HG03565 (cell line): ENCODE results near the gene TRIM44.
"Not testable (repeated sequence)": the region's sequence is repeated elsewhere in the genome, so short reads cannot be mapped to it uniquely, and the experiment has no call there.

ENCODE experiments used
- ATAC-seq: cut with Tn5 transposase; IDR thresholded peaks from one replicate; pipeline ENCODE4 v1.9.1; 2021; ENCODE audit warnings: mild to moderate bottlenecking, moderate library complexity; ENCODE audit not compliant: unreplicated experiment

Gene TRIM44

DNA sequence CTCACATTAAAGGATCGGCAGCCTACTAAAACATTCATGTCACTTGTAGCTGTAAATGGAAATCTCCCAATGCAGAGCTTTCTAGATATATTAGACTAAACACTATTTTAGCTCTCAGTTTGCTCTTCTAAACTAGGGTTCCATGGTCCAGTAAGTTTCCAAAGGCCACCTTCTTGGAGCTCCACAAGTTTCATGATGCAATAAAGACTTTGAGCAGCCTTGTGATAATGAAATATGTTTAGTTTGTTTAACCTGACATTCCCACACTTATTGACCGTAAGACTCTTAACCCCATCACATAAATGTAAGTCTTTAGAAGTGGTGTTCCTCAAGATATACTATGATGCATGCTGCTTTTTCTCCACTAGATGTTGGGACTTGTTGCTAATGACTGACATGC lies 87.7 kb downstream of the TRIM44 start:
- ATAC-seq = no peak

GRCh38 chr11:35750981-35751663 lies 88.5 kb downstream of the TRIM44 start:
- ATAC-seq = no peak

GRCh38 chr11:35751664-35752061 lies 89.1 kb downstream of the TRIM44 start:
- ATAC-seq = no peak

- ATAC-seq = no peak
Observed at GRCh38 chr11:35752115-35752514, 89.5 kb downstream of the TRIM44 start.

DNA sequence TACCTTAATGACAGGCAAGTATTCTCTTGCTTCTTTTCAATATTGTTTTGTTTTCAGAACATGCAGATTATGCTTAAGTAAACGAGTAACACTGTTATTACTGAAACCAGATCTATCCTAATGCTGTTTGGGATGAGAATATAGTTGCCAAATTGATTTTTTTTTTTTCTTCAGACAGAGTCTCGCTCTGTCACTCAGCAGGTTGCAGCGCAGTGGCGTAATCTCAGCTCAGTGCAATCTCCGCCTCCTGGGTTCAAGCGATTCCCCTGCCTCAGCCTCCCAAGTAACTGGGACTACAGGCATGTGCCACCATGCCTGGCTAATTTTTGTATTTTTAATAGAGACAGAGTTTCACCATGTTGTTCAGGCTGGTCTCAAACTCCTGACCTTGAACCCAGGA lies 91.0 kb downstream of the TRIM44 start:
- not testable (repeated sequence) for ATAC-seq

GRCh38 chr11:35759951-35760350 lies 97.4 kb downstream of the TRIM44 start:
- not testable (repeated sequence) for ATAC-seq

GRCh38 chr11:35761899-35762298 lies 99.3 kb downstream of the TRIM44 start:
- no peak for ATAC-seq

GRCh38 chr11:35763301-35763700 lies 100.7 kb downstream of the TRIM44 start:
- no peak for ATAC-seq

DNA sequence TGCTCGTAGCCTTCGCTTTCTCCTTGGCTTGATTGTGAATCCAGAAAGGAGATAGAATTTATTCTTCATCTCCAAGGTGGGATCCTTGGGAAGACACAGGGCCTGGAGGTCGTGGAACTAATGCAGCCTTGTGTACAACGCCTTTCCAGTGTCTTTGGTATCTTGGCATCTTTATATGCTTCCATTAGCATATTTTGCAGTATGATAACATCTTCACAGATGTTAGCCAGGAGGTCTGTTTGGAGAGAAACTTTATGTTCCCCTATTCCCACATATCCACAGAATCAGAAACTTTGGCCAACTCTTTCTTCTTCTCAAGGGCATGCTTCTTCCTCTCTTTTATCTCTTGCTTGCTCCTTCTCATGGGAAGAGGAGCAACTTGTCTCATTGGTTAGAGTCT lies 101.2 kb downstream of the TRIM44 start:
- ATAC-seq = no peak

DNA sequence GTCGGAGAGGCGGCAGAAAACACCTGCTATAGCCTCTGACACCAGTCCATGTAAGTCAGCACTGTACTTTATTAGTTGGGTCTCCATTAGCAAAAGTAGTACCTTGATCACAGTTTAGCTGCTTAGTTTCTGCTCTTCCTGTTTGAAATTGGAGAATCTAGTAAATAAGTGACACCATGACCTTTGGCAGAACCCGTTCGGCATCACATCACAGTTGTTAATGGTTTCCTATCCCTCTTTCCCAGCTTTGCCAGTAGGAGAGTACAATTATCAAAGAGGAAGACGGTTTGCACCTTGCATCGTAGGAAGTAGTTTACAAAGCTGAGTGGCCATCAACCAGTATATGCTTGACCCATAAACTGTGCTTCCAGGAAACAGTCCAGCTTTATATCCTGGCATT lies 101.8 kb downstream of the TRIM44 start:
- no peak for ATAC-seq

DNA sequence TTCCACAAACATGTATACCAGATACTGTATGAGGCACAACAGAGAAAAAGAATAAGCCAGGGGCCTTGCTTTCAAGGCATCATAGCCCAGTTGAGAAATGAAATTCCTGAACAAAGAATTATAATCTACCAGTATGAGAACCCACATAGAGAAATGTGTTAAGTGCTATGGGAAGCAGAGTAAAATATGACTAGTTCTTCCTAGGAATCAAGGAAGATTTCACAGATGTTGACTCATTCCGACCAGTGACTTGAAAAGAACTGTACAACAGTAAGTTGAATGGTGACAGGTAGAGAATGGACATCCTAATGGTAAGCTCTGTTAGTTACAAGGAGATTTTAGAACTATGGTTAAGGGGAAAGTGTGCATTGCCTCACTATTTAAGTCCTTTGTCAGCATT lies 102.6 kb downstream of the TRIM44 start:
- ATAC-seq = no peak

DNA sequence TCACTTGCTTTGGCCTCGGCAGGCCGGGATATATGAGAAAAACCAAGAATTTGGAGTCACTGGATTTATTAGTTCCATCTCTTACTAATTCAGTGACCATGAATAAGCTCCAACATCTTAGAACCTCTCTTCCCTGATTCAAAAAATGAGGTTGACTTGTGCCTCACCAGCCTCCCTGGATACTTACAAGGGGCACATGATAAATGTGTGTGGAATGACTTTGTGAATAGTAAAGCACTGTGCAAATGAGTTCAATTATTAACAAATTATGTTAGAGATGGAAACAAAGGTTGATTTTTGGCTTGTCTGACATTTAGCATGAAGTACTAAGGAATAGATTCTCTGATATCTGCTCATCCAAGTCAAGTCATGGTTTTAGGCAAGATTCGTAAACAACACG lies 104.1 kb downstream of the TRIM44 start:
- ATAC-seq = no peak

DNA sequence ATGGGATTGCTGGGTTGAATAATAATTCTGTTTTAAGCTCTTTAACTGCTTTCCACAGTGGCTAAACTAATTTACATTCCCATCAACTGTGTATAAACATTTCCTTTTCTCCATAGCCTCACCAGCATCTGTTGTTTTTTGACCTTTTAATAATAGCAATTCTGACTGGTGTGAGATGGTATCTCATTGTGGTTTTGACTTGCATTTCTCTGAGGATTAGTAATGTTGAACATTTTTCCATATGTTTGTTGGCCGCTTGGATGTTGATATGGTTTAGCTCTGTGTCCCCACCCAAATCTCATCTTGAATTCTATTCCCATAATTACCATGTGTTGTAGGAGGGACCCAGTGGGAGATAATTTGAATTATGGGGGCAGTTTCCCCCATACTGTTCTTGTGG lies 107.8 kb downstream of the TRIM44 start:
- not testable (repeated sequence) for ATAC-seq

DNA sequence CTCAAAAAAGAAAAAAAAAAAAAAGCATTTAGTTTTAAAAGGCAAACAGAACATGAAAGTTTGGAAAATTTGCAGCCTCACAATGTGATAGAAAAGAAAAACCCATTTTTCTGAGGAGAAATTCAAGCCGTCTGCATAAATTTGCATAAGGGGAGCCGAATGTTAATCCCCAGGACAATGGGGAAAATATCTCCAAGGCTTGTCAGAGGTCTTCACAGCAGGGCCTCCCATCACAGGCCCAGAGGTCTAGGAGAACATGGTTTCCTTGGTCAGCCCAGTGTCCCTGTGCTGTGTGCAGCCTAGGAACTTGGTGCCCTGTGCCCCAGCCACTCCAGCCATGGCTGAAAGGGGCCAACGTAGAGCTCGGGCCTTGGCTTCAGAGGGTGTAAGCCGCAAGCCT lies 109.1 kb downstream of the TRIM44 start:
- no peak for ATAC-seq

DNA sequence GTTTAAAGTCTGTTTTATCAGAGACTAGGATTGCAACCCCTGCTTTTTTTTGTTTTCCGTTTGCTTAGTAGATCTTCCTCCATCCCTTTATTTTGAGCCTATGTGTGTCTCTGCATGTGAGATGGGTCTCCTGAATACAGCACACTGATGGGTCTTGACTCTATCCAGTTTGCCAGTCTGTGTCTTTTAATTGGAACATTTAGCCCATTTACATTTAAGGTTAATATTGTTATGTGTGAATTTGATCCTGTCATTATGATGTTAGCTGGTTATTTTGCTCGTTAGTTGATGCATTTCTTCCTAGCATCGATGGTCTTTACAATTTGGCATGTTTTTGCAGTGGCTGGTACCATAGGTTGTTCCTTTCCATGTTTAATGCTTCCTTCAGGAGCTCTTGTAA lies 114.7 kb downstream of the TRIM44 start:
- ATAC-seq = not testable (repeated sequence)

DNA sequence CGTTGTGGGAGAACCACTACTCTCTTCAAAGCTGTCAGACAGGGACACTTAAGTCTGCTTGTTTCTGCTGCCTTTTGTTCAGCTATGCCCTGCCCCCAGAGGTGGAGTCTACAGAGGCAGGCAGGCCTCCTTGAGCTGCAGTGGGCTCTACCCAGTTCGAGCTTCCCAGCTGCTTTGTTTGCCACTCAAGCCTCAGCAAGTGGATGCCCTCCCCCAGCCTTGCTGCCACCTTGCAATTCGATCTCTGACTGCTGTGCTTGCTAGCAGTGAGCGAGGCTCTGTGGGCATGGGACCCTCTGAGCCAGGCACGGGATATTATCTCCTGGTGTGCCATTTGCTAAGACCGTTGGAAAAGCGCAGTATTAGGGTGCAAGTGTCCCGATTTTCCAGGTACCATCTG lies 116.4 kb downstream of the TRIM44 start:
- ATAC-seq = not testable (repeated sequence)

- no peak for ATAC-seq
Observed at GRCh38 chr11:35779409-35779808, 116.8 kb downstream of the TRIM44 start.

DNA sequence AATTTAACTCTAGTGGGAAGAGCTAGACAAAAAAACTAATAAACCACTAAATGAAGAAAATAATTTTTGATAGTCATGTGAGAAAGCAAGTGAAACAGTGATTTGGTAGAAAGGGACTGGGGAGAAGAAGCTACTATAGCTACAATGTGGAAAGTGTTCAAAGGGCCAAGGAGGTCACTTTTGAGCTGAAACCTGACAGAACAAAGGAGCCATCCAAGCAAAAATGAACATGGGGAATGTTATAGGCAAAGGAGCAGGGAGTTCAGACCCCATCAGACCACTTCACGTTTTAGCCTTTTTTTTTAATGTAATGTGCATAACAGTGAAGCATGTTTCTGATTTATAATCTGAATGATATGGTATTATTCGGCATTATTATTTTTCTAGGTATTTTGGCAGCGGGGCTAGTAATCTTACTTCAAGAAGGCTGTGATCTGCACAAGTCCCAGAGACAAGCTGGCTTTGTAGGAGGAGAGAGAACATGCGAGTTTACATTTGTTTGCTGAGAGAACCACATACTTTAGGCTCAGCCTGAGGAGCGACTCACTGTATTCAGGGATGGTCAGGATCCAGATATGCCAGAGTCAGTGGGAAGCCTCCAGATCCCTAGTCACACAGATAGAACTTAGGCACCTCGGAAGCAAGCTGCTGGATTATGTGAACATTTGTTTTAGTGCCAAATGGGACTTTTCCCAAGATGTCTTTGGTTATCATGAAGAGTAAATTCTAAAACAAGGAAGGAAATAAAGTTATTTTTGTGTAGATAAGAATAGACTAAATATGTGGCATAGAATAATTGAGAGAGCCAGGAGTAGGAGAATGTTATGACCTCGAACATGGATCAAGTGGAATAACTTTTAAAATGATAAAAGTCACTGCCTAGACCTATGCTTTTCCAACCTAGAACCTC lies 118.6 kb downstream of the TRIM44 start:
- no peak for ATAC-seq

DNA sequence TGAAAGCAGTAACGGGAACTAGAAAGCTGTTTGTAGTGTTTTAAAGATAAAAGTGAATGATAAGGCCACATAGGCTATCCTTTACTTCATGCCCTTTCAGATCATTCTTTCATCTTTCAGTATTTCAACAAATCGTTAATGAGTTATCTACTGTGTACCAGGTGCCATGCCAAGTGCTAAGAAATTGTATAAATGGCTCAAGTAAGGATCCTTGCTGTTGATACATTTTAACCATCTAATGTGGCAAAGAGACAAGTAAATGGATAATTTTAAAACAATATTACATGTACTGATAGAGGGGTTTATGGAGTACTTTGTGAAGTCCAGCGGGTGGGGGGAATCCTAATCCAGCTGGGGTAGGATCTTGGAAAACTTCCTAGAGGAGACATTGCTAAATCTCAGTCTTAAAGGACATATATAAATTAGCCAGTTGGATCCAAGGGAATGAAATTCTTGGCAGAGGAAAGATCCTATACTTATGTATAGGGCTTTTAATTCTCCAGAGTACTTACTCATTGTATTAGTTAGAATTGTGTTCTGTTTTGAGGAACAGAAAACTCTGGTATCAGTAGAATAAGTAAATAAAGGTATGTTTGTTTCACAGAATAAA lies 119.4 kb downstream of the TRIM44 start:
- ATAC-seq = no peak

- ATAC-seq = no peak
Observed at GRCh38 chr11:35783809-35784208, 121.2 kb downstream of the TRIM44 start.

- ATAC-seq = peak; percentile 54
Observed at GRCh38 chr11:35784699-35785098, 122.1 kb downstream of the TRIM44 start.
